H1 (cell line): ENCODE results near the gene GNAL. TPM values are rescaled to one million over a fixed set of nuclear protein-coding genes. Genes with fewer than 3 reads are reported as not detected.

ENCODE experiments used
- CTCF ChIA-PET: fragments of 300-600 bp; sonication (Branson Sonifier 250); formaldehyde crosslinking; loops from one replicate; lab custom pipeline; 2021; ENCODE audit not compliant: partially characterized antibody; lab: Charles Lee
- POLR2A ChIA-PET: fragments of 300-600 bp; sonication (Branson Sonifier 250); formaldehyde crosslinking; loops from one replicate; lab custom pipeline; 2021; ENCODE audit warnings: inconsistent platforms; ENCODE audit not compliant: partially characterized antibody; lab: Charles Lee
- DNase-seq, 2 experiments: peaks; one replicate each; pipeline versions ENCODE4 v3.0.0 to v3.0.0-alpha.2; 2010 to 2022; ENCODE audit warnings: low spot score in 2 of 2, low read depth in 1 of 2, mixed read lengths in 1 of 2
- FAIRE-seq: peaks from 2 replicates; lab custom pipeline; 2011; peaks lifted over from hg19 to GRCh38; lab: Jason Lieb, UNC
- H2AFZ ChIP-seq: 2 replicates; pipeline ENCODE4 v1.8.1; 2012; ENCODE audit warnings: low read length, inconsistent platforms
- H2AK5ac ChIP-seq: 2 replicates; pipeline ENCODE4 v1.6.1; 2013; ENCODE audit warnings: low read depth, low read length
- H2BK120ac ChIP-seq: replicated peaks from 2 replicates; pipeline ENCODE3; 2013; ENCODE audit warnings: low read depth, low read length, inconsistent platforms
- H2BK12ac ChIP-seq: 2 replicates; pipeline ENCODE4 v1.6.1; 2013; ENCODE audit warnings: low read depth, low read length
- H2BK15ac ChIP-seq: 2 replicates; pipeline ENCODE4 v1.6.1; 2013; ENCODE audit warnings: low read length
- H2BK20ac ChIP-seq: 2 replicates; pipeline ENCODE4 v1.6.1; 2013; ENCODE audit warnings: low read length
- H2BK5ac ChIP-seq: 2 replicates; pipeline ENCODE4 v1.6.1; 2013; ENCODE audit warnings: low read depth, low read length
- H3K14ac ChIP-seq: 2 replicates; pipeline ENCODE4 v1.6.1; 2013; ENCODE audit warnings: inconsistent platforms; ENCODE audit not compliant: insufficient read length
- H3K18ac ChIP-seq: 2 replicates; pipeline ENCODE4 v1.6.1; 2013; ENCODE audit warnings: low read length; ENCODE audit errors: extremely low read depth
- H3K23ac ChIP-seq: 2 replicates; pipeline ENCODE4 v1.6.1; 2013; ENCODE audit warnings: inconsistent platforms; ENCODE audit not compliant: insufficient read length
- H3K23me2 ChIP-seq: 2 replicates; pipeline ENCODE4 v1.6.1; 2013; ENCODE audit warnings: low read depth, low read length
- H3K27ac ChIP-seq: 2 replicates; pipeline ENCODE4 v1.6.1; 2011; ENCODE audit warnings: low read depth, low read length, inconsistent platforms
- H3K27me3 ChIP-seq, 4 experiments: replicated peaks in 1 of 4; 1 replicate in 1 of 4; 2 replicates in 3 of 4; pipeline versions ENCODE4 v1.6.1 to v1.8.1; 2011 to 2013; ENCODE audit warnings: low read length in 3 of 4, mild to moderate bottlenecking in 3 of 4, inconsistent platforms in 2 of 4, mixed read lengths in 2 of 4, moderate library complexity in 1 of 4; ENCODE audit not compliant: control insufficient read depth in 3 of 4, insufficient read depth in 3 of 4; ENCODE audit errors: extremely low read depth in 1 of 4
- H3K36me3 ChIP-seq, 4 experiments: 2 replicates each; pipeline versions ENCODE4 v1.6.1 to v1.8.1; 2011 to 2013; ENCODE audit warnings: mild to moderate bottlenecking in 4 of 4, low read length in 3 of 4, moderate library complexity in 2 of 4, control low read depth in 1 of 4, inconsistent platforms in 1 of 4; ENCODE audit not compliant: insufficient read depth in 4 of 4, control insufficient read depth in 2 of 4
- H3K4ac ChIP-seq: replicated peaks from 2 replicates; pipeline ENCODE3; 2013; ENCODE audit warnings: low read length, low read depth, mixed read lengths, inconsistent platforms; ENCODE audit not compliant: insufficient read length
- H3K4me1 ChIP-seq, 4 experiments: replicated peaks in 1 of 4; 1 replicate in 1 of 4; 2 replicates in 3 of 4; pipeline versions ENCODE4 v1.6.1 to v1.8.1; 2011 to 2013; ENCODE audit warnings: low read length in 3 of 4, inconsistent platforms in 2 of 4, mixed read lengths in 1 of 4; ENCODE audit not compliant: insufficient read depth in 4 of 4, control insufficient read depth in 3 of 4
- H3K4me2 ChIP-seq, 2 experiments: 2 replicates each; pipeline versions ENCODE4 v1.6.1 to v1.8.1; 2011 to 2013; ENCODE audit warnings: low read depth in 2 of 2, low read length in 2 of 2, control low read depth in 1 of 2, inconsistent platforms in 1 of 2, mild to moderate bottlenecking in 1 of 2; ENCODE audit not compliant: insufficient read depth in 1 of 2
- H3K4me3 ChIP-seq, 4 experiments: fragments of 200-600, 300-600 bp in 1 of 4; sonication (generic), shearing (Covaris generic), sonication (Bioruptor Twin) in 1 of 4; 2 replicates each; pipeline versions ENCODE4 v1.5.1 to v1.8.1; 2011 to 2016; ENCODE audit warnings: low read length in 4 of 4, low read depth in 3 of 4, control low read depth in 2 of 4, inconsistent platforms in 2 of 4, mild to moderate bottlenecking in 2 of 4, mixed read lengths in 1 of 4, moderate library complexity in 1 of 4; ENCODE audit not compliant: insufficient read depth in 2 of 4; ENCODE audit errors: extremely low read depth in 1 of 4
- H3K56ac ChIP-seq: replicated peaks from 2 replicates; pipeline ENCODE3; 2013; ENCODE audit warnings: low read depth, mild to moderate bottlenecking, mixed read lengths, low read length, inconsistent platforms; ENCODE audit not compliant: insufficient read length
- H3K79me1 ChIP-seq: 2 replicates; pipeline ENCODE4 v1.6.1; 2013; ENCODE audit warnings: low read depth, low read length, control low read depth
- H3K79me2 ChIP-seq, 2 experiments: 2 replicates each; pipeline versions ENCODE4 v1.6.1 to v1.8.1; 2012 to 2013; ENCODE audit warnings: low read length in 2 of 2, mild to moderate bottlenecking in 2 of 2, inconsistent platforms in 1 of 2; ENCODE audit not compliant: insufficient read depth in 2 of 2, control insufficient read depth in 1 of 2
- H3K9ac ChIP-seq, 4 experiments: replicated peaks in 1 of 4; 1 replicate in 1 of 4; 2 replicates in 3 of 4; pipeline versions ENCODE4 v1.6.1 to v1.8.1; 2011 to 2013; ENCODE audit warnings: low read depth in 3 of 4, low read length in 3 of 4, control low read depth in 2 of 4, mild to moderate bottlenecking in 2 of 4, moderate library complexity in 2 of 4, inconsistent platforms in 1 of 4; ENCODE audit errors: extremely low read depth in 1 of 4
- H3K9me3 ChIP-seq, 2 experiments: 2 replicates each; pipeline versions ENCODE4 v1.6.1 to v1.8.1; 2012 to 2013; ENCODE audit warnings: mild to moderate bottlenecking in 2 of 2, moderate library complexity in 2 of 2, control low read depth in 1 of 2, inconsistent platforms in 1 of 2, low read depth in 1 of 2, low read length in 1 of 2, mixed read lengths in 1 of 2; ENCODE audit not compliant: insufficient read depth in 2 of 2
- H4K20me1 ChIP-seq, 2 experiments: replicated peaks in 1 of 2; 2 replicates each; pipeline versions ENCODE3 to v1.8.1; 2011 to 2013; ENCODE audit warnings: inconsistent platforms in 2 of 2, low read length in 2 of 2, mild to moderate bottlenecking in 1 of 2; ENCODE audit not compliant: insufficient read depth in 2 of 2, control insufficient read depth in 1 of 2
- H4K5ac ChIP-seq: 2 replicates; pipeline ENCODE4 v1.6.1; 2013; ENCODE audit warnings: low read length, low read depth, mixed read lengths, inconsistent platforms; ENCODE audit not compliant: insufficient read length
- H4K8ac ChIP-seq: 2 replicates; pipeline ENCODE4 v1.8.0; 2013; ENCODE audit warnings: mild to moderate bottlenecking, moderate library complexity, low read length, inconsistent platforms; ENCODE audit not compliant: insufficient read depth; ENCODE audit errors: extremely low read depth
- H4K91ac ChIP-seq: replicated peaks from 2 replicates; pipeline ENCODE3; 2013; ENCODE audit warnings: low read length, mixed read lengths, inconsistent platforms; ENCODE audit not compliant: insufficient read length
- ASH2L ChIP-seq: fragments of 200-600, 300-600 bp; sonication (generic); IDR thresholded peaks from one replicate; pipeline ENCODE4 v1.7.1; 2017; ENCODE audit warnings: low read length
- EGR1 ChIP-seq: IDR thresholded peaks from 2 replicates; pipeline ENCODE4 v1.6.1; 2011; ENCODE audit warnings: low read depth, low read length, borderline replicate concordance
- WGBS, 2 experiments: shearing (Covaris generic) in 1 of 2; methylation state at CpG; one replicate each; pipeline versions ENCODE4 v1.1.6 to v1.1.7; 2013 to 2015; ENCODE audit warnings: low lambda C conversion rate in 2 of 2, mixed read lengths in 2 of 2, inconsistent platforms in 1 of 2, low coverage in 1 of 2, missing lambda C conversion rate in 1 of 2; ENCODE audit not compliant: insufficient replicate concordance in 2 of 2, insufficient coverage in 1 of 2, insufficient read length in 1 of 2; ENCODE audit errors: extremely low coverage in 1 of 2, missing lambda C conversion rate in 1 of 2; 5-methylcytosine and 5-hydroxymethylcytosine counted together
- polyA plus RNA-seq, 7 experiments: library from polyadenylated mRNA; depleted of rRNA in 3 of 7; stranded (reverse) in 5 of 7; unstranded in 2 of 7; fragments of >200 nt in 5 of 7; fragments of 200-250 nt in 2 of 7; gene quantifications; 1 replicate in 5 of 7; 2 replicates in 1 of 7; 4 replicates in 1 of 7; pipeline versions ENCODE4 v1.2.1 to v1.2.3, GENCODE V29; 2011 to 2013; ENCODE audit warnings: missing spikeins in 2 of 7, mixed read lengths in 2 of 7
- total RNA-seq: library from RNA; stranded (reverse); fragmentation: NEBNext Ultra II Directional; extraction: Animal tissue kit (Norgen Biotek cat#: 25700); gene quantifications from 2 replicates; pipeline ENCODE4 v1.2.1, GENCODE V29; 2021

GNAL gene
- total and polyA plus RNA-seq, 2 of the 8 experiments (the other 6 are each of a cell fraction or from before 2014, with no cell fraction given): 13.2 to 18.3 TPM

DNA sequence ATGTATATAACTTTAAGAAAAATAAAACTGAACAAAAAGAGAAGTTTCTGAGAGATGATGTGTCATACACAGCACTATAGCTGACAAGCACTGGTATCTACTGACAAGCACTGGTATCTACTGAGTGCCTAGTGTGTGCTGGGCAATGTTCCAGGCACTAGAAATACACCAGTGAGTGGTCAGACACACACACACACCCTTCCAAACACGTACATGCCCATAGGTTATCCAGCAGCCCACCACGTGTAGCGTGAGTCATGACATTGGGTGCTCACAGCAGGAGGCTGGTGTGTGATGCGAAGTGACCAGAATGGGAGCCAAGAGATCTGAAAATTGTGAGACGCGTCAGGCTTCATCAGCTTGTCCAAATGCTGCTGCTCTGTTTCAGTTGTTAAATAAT, 12.2 kb upstream of the GNAL start:
- no peak overlapping the region for H3K27ac ChIP-seq
- H4K8ac ChIP-seq: no peak overlapping the region
- H3K18ac ChIP-seq: no peak overlapping the region
- H2BK5ac ChIP-seq: no peak overlapping the region
- no peak overlapping the region for H2AFZ ChIP-seq
- H3K9ac ChIP-seq: no peak overlapping the region
- CTCF ChIA-PET: interaction anchor here (0.9 to 2.2 kb wide), 4 partner anchors 14 to 65 kb away, joined by 3 to 9 read pairs (median 4); no protein-coding TSS in a partner anchor
- H4K20me1 ChIP-seq: no peaks in the 10 kb centered on the region
- H3K56ac ChIP-seq: no peak overlapping the region
- TF ChIP-seq ASH2L (no peak), EGR1 (no peak)
- no peak overlapping the region for H4K5ac ChIP-seq
- DNase-seq (peak in 1 of 2 experiments; percentile 27), FAIRE-seq (no peak)
- no peaks in the 10 kb centered on the region for H3K36me3 ChIP-seq
- H3K4me1 ChIP-seq: no peaks in the 10 kb centered on the region
- no peak overlapping the region for H3K14ac ChIP-seq
- H3K23ac ChIP-seq: no peak overlapping the region
- POLR2A ChIA-PET: no interaction called here
- H2AK5ac ChIP-seq: no peak overlapping the region
- H4K91ac ChIP-seq: no peak overlapping the region
- H3K4me2 ChIP-seq: no peak overlapping the region
- no peak overlapping the region for H2BK15ac ChIP-seq
- H2BK12ac ChIP-seq: no peak overlapping the region
- no peak overlapping the region for H2BK120ac ChIP-seq
- H3K4ac ChIP-seq: no peak overlapping the region
- no peak overlapping the region for H3K4me3 ChIP-seq
- H3K79me2 ChIP-seq: no peaks in the 10 kb centered on the region
- no peaks in the 10 kb centered on the region for H3K23me2 ChIP-seq
- H2BK20ac ChIP-seq: no peak overlapping the region
- H3K79me1 ChIP-seq: no peaks in the 10 kb centered on the region
- WGBS, 2 experiments: 87% methylated on average over 6 of the region's 6 CpGs; no CpG with 5 or more reads in 1 of the 2 experiments
- no peaks in the 10 kb centered on the region for H3K27me3 ChIP-seq
- no peaks in the 10 kb centered on the region for H3K9me3 ChIP-seq
